B cell (primary cell): ENCODE results near the gene ESPN. TPM values are rescaled to one million over a fixed set of nuclear protein-coding genes. Genes with fewer than 3 reads are reported as not detected.

Source experiments
- ATAC-seq: fragments of 200-7000 bp; cut with Tn5 transposase; one replicate; pipeline ENCODE4 v1.10.0; 2021; ENCODE audit warnings: low read depth, mild to moderate bottlenecking, moderate number of reproducible peaks, moderate library complexity
- CTCF ChIA-PET: fragments of 350-600 bp; sonication (Branson Sonifier 250); formaldehyde crosslinking; loops from one replicate; lab custom pipeline; 2021; ENCODE audit warnings: antibody characterized with exemption, inconsistent platforms; lab: Charles Lee
- POLR2A ChIA-PET: fragments of 350-600 bp; sonication (Branson Sonifier 250); formaldehyde crosslinking; loops from one replicate; lab custom pipeline; 2021; ENCODE audit warnings: antibody characterized with exemption; lab: Charles Lee
- DNase-seq: peaks from one replicate; pipeline ENCODE4 v3.0.0; 2013
- H2AFZ ChIP-seq: 2 replicates; pipeline ENCODE4 v1.6.1; 2012; ENCODE audit warnings: mild to moderate bottlenecking, low read depth, low read length; ENCODE audit not compliant: insufficient read depth, poor library complexity, severe bottlenecking
- H3K27ac ChIP-seq, 2 donors: 1 replicate in 1 of 2; 2 replicates in 1 of 2; pipeline ENCODE4 v1.5.1; 2012 to 2013; ENCODE audit warnings: low read length in 2 of 2, mild to moderate bottlenecking in 2 of 2, moderate library complexity in 1 of 2
- H3K27me3 ChIP-seq, 4 experiments: fragments of 200-600 bp in 1 of 4; sonication (generic) in 1 of 4; replicated peaks in 1 of 4; 1 replicate in 2 of 4; 2 replicates in 2 of 4; pipeline versions ENCODE4 v1.6.1 to v1.7.0; 2013 to 2016; ENCODE audit warnings: low read length in 3 of 4, mild to moderate bottlenecking in 2 of 4, mixed read lengths in 1 of 4, moderate library complexity in 1 of 4; ENCODE audit not compliant: insufficient read depth in 4 of 4, control insufficient read depth in 3 of 4; ENCODE audit errors: control extremely low read depth in 1 of 4
- H3K36me3 ChIP-seq, 2 experiments: replicated peaks in 1 of 2; 1 replicate in 1 of 2; 2 replicates in 1 of 2; pipeline versions ENCODE4 v1.6.1 to v1.7.1; 2013; ENCODE audit warnings: low read length in 1 of 2; ENCODE audit not compliant: insufficient read depth in 2 of 2, control insufficient read depth in 1 of 2; ENCODE audit errors: control extremely low read depth in 1 of 2, extremely low read depth in 1 of 2
- H3K4me1 ChIP-seq, 2 donors: fragments of 200-600 bp in 1 of 2; sonication (generic) in 1 of 2; 1 replicate in 1 of 2; 2 replicates in 1 of 2; pipeline versions ENCODE4 v1.5.1 to v1.6.1; 2013 to 2017; ENCODE audit warnings: low read length in 2 of 2; ENCODE audit not compliant: control insufficient read depth in 2 of 2, insufficient read depth in 2 of 2
- H3K4me2 ChIP-seq: replicated peaks from 2 replicates; pipeline ENCODE3; 2012; ENCODE audit warnings: mild to moderate bottlenecking, low read depth, low read length; ENCODE audit not compliant: poor library complexity, severe bottlenecking
- H3K4me3 ChIP-seq, 5 experiments: fragments of 200-600 bp in 1 of 5; sonication (generic) in 1 of 5; 1 replicate in 3 of 5; 2 replicates in 2 of 5; pipeline versions ENCODE4 v1.5.1 to v1.7.0; 2011 to 2016; ENCODE audit warnings: low read length in 4 of 5, mild to moderate bottlenecking in 4 of 5, low read depth in 2 of 5, control low read depth in 1 of 5, moderate library complexity in 1 of 5; ENCODE audit not compliant: insufficient read depth in 1 of 5; ENCODE audit errors: control extremely low read depth in 1 of 5, extremely low read depth in 1 of 5
- H3K79me2 ChIP-seq: fragments of 200-600 bp; sonication (generic); one replicate; pipeline ENCODE4 v1.6.0; 2016; ENCODE audit warnings: low read length; ENCODE audit not compliant: control insufficient read depth, insufficient read depth
- H3K9ac ChIP-seq: fragments of 200-600 bp; sonication (generic); 2 replicates; pipeline ENCODE4 v1.6.1; 2017; ENCODE audit warnings: mild to moderate bottlenecking, low read length, moderate library complexity
- H3K9me3 ChIP-seq, 3 donors: one replicate each; pipeline versions ENCODE4 v1.6.1 to v1.7.1; 2013; ENCODE audit warnings: low read length in 2 of 3; ENCODE audit not compliant: control insufficient read depth in 2 of 3, insufficient read depth in 1 of 3; ENCODE audit errors: control extremely low read depth in 1 of 3
- H4K20me1 ChIP-seq: 2 replicates; pipeline ENCODE4 v1.6.0; 2012; ENCODE audit warnings: mild to moderate bottlenecking, low read length; ENCODE audit not compliant: insufficient read depth, control insufficient read depth, poor library complexity, severe bottlenecking
- H3K27ac Mint-ChIP-seq: one replicate; pipeline ENCODE4 v1.8.0; 2021; ENCODE audit warnings: mixed read lengths
- H3K27me3 Mint-ChIP-seq: one replicate; pipeline ENCODE4 v1.8.0; 2021; ENCODE audit warnings: mixed read lengths
- H3K4me1 Mint-ChIP-seq: one replicate; pipeline ENCODE4 v1.8.0; 2021; ENCODE audit warnings: mixed read lengths
- H3K4me3 Mint-ChIP-seq: one replicate; pipeline ENCODE4 v1.8.0; 2021; ENCODE audit warnings: mixed read lengths
- H3K9me3 Mint-ChIP-seq: one replicate; pipeline ENCODE4 v1.8.0; 2022; ENCODE audit warnings: mixed read lengths; ENCODE audit not compliant: insufficient read depth
- CTCF ChIP-seq: fragments of 200-600 bp; IDR thresholded peaks from one replicate; pipeline ENCODE4 v1.8.0; 2022; ENCODE audit warnings: antibody characterized with exemption, mild to moderate bottlenecking
- EZH2 ChIP-seq: IDR thresholded peaks from 2 replicates; pipeline ENCODE4 v1.6.1; 2012; ENCODE audit warnings: borderline replicate concordance, low read depth, mild to moderate bottlenecking, moderate library complexity, low read length; ENCODE audit not compliant: insufficient read depth, poor library complexity, severe bottlenecking
- WGBS: methylation state at CpG from one replicate; pipeline ENCODE4 v1.1.5; 2013; ENCODE audit warnings: missing lambda C conversion rate; ENCODE audit not compliant: insufficient coverage; 5-methylcytosine and 5-hydroxymethylcytosine counted together
- intact Hi-C: fragments of 100-400 bp; cut with micrococcal nuclease; formaldehyde crosslinking; loops from one replicate; pipeline ENCODE4 v1.10.0; 2022
- polyA plus RNA-seq: library from polyadenylated mRNA; depleted of rRNA; stranded (reverse); fragments of >200 nt; gene quantifications from 2 replicates; pipeline ENCODE4 v1.2.3, GENCODE V29; 2012
- total RNA-seq, 2 donors: library from RNA; stranded (reverse); fragments of 120-200 nt in 1 of 2; gene quantifications; 1 replicate in 1 of 2; 2 replicates in 1 of 2; pipeline versions ENCODE4 v1.2.3 to v1.2.4, GENCODE V29; 2013 to 2022

ESPN gene
- total and polyA plus RNA-seq, 2 donors (not counting 1 experiment from before 2014, with no cell fraction given) = 0.19 to 0.25 TPM

DNA sequence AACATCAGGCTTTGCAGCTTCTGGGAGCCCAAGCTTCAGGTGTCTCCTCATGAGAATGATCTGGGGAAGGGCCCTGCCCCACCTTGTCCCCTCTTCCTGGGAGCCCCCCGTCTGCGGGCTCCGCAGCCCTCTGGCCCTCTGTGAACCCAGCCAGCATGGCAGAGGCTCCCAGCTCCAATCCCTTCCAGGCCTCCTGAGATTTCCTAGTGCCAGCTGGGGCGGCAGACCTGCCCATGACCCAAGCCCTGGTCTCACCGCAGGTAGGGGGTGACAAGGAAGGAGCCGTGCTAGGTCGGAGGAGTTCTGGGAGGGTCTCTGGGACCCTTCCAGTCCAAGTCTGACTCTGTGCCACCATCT lies 59.2 kb downstream of the ESPN start:
- H3K79me2 ChIP-seq = no peaks in the 10 kb centered on the region
- no peaks in the 10 kb centered on the region for H3K9me3 Mint-ChIP-seq
- TF ChIP-seq CTCF (no peak), EZH2 (no peak)

DNA sequence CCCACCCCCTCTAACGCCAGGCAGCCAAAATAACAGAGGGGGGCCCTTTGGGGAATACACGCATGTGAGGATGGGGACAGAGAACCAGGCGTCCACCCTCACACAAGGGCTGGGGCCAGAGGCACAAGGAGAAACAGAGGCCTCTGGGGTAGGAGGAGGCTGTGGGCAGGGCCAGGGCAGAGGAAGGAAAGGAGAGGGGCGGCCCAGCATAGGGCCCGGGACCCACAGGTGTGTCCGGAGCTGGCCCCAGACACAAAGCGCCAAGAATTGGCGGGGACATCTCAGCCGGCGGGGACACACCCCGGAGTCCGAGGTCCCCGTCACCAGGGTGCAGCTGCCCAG lies 60.2 kb downstream of the ESPN start:
- peaks cover 0 to 4% (median 0%) of the 10 kb centered on the region in 3 donors for H3K9me3 ChIP-seq
- Mint-ChIP-seq H3K27ac (no peak overlapping the region), H3K4me1 (peaks cover 9% of the 10 kb centered on the region), H3K4me3 (no peak overlapping the region), H3K27me3 (peaks cover 39% of the 10 kb centered on the region), H3K9me3 (no peaks in the 10 kb centered on the region)
- H3K4me2 ChIP-seq = peak overlapping the region; percentile 46
- intact Hi-C loops = no loop called here
- H2AFZ ChIP-seq = no peak overlapping the region
- H3K27me3 ChIP-seq = peaks cover 0 to 37% (median 15%) of the 10 kb centered on the region in 4 experiments
- no peak overlapping the region for H3K4me3 ChIP-seq
- POLR2A ChIA-PET = no interaction called here
- peaks cover 12 to 21% of the 10 kb centered on the region in 2 donors for H3K4me1 ChIP-seq
- H3K79me2 ChIP-seq = no peaks in the 10 kb centered on the region
- 8% methylated on average over 11 of the region's 13 CpGs for WGBS
- TF ChIP-seq CTCF = no peak
- no peak for TF ChIP-seq EZH2
- CTCF ChIA-PET = interaction anchor here (8.5 kb wide), 1 partner anchor 161 kb away, joined by 86 read pairs; no protein-coding TSS in a partner anchor
- H3K27ac ChIP-seq = no peak overlapping the region
- H4K20me1 ChIP-seq = no peaks in the 10 kb centered on the region
- no peak for DNase-seq
- no peak for ATAC-seq
- no peak overlapping the region for H3K9ac ChIP-seq
- H3K36me3 ChIP-seq = no peaks in the 10 kb centered on the region

More for the DNA sequence above, 59.2 kb downstream of the ESPN start:
- H3K4me1 ChIP-seq = peaks cover 12 to 17% of the 10 kb centered on the region in 2 donors
- H3K27ac ChIP-seq = no peak overlapping the region
- no peak overlapping the region for H3K4me2 ChIP-seq
- ChIA-PET CTCF (interaction anchor here (0.7 to 8.5 kb wide), 2 partner anchors 151 to 162 kb away, joined by 3 to 86 read pairs; no protein-coding TSS in a partner anchor), POLR2A (no interaction called here)
- ATAC-seq = no peak
- peaks cover 0 to 4% (median 0%) of the 10 kb centered on the region in 3 donors for H3K9me3 ChIP-seq
- peaks cover 0 to 33% (median 15%) of the 10 kb centered on the region in 4 experiments for H3K27me3 ChIP-seq
- no peak overlapping the region for H3K9ac ChIP-seq
- H3K27ac Mint-ChIP-seq = no peak overlapping the region
- no peak overlapping the region for H3K4me3 ChIP-seq
- H3K4me3 Mint-ChIP-seq = no peak overlapping the region
- H3K27me3 Mint-ChIP-seq = peaks cover 42% of the 10 kb centered on the region
- intact Hi-C loops = no loop called here
- no peaks in the 10 kb centered on the region for H3K36me3 ChIP-seq
- 96% methylated on average over 4 of the region's 7 CpGs for WGBS
- no peak overlapping the region for H2AFZ ChIP-seq
- peaks cover 9% of the 10 kb centered on the region for H3K4me1 Mint-ChIP-seq
- DNase-seq = no peak
- no peaks in the 10 kb centered on the region for H4K20me1 ChIP-seq
